A673 (cell line): ENCODE data around the gene BPHL. TPM values are rescaled to one million over a fixed set of nuclear protein-coding genes. Genes with fewer than 3 reads are reported as not detected.

Experiments used
- BruUV-seq: library from RNA; stranded (reverse); fragments of 400-500 nt; replicated peaks from 2 replicates; lab custom pipeline; 2021; lab: Mats Ljungman, UMichigan
- CTCF ChIA-PET: fragments of 300-600 bp; sonication (Branson Sonifier 250); formaldehyde crosslinking; loops from one replicate; lab custom pipeline; 2022; ENCODE audit warnings: antibody characterized with exemption; lab: Charles Lee
- POLR2A ChIA-PET: fragments of 300-600 bp; sonication (Branson Sonifier 250); formaldehyde crosslinking; loops from one replicate; lab custom pipeline; 2022; ENCODE audit warnings: antibody characterized with exemption; ENCODE audit not compliant: low non-redundant PET; lab: Charles Lee
- DNase-seq: peaks from one replicate; pipeline ENCODE4 v3.0.0-alpha.2; 2015; ENCODE audit warnings: low spot score
- H3K27ac ChIP-seq: fragments of 200-600 bp; sonication (generic); 2 replicates; pipeline ENCODE4 v1.5.1; 2016; ENCODE audit warnings: mixed run types, low read depth, mild to moderate bottlenecking, mixed read lengths, antibody characterized with exemption, low read length; ENCODE audit not compliant: poor library complexity, severe bottlenecking
- H3K27me3 ChIP-seq: fragments of 200-600 bp; sonication (generic); replicated peaks from 2 replicates; pipeline ENCODE4 v1.6.1; 2017; ENCODE audit warnings: mixed run types, low read depth, mild to moderate bottlenecking, mixed read lengths, antibody characterized with exemption, low read length; ENCODE audit not compliant: insufficient read depth, poor library complexity
- H3K36me3 ChIP-seq: fragments of 200-600 bp; sonication (generic); 2 replicates; pipeline ENCODE4 v1.6.1; 2016; ENCODE audit warnings: mixed run types, mild to moderate bottlenecking, mixed read lengths, antibody characterized with exemption, low read length; ENCODE audit not compliant: insufficient read depth, poor library complexity, severe bottlenecking
- H3K4me1 ChIP-seq: fragments of 200-600 bp; sonication (generic); 2 replicates; pipeline ENCODE4 v1.6.1; 2017; ENCODE audit warnings: mixed run types, mild to moderate bottlenecking, mixed read lengths, antibody characterized with exemption, low read length; ENCODE audit not compliant: insufficient read depth, poor library complexity, severe bottlenecking
- H3K4me3 ChIP-seq: fragments of 200-600 bp; sonication (generic); 2 replicates; pipeline ENCODE4 v1.5.1; 2016; ENCODE audit warnings: low read depth, mixed run types, mild to moderate bottlenecking, mixed read lengths, low read length; ENCODE audit not compliant: poor library complexity, severe bottlenecking
- H3K9me3 ChIP-seq: fragments of 200-600 bp; sonication (generic); 2 replicates; pipeline ENCODE4 v1.6.1; 2016; ENCODE audit warnings: mixed run types, low read depth, mild to moderate bottlenecking, mixed read lengths, antibody characterized with exemption, low read length; ENCODE audit not compliant: poor library complexity, severe bottlenecking
- CTCF ChIP-seq: fragments of 300-800, 200-600 bp; sonication (generic); conservative IDR thresholded peaks from 2 replicates; pipeline ENCODE4 v1.5.1; 2017; ENCODE audit warnings: low read depth, mild to moderate bottlenecking, antibody characterized with exemption, low read length, moderate library complexity, mixed read lengths
- EZH2 ChIP-seq: fragments of 200-600 bp; sonication (generic); IDR thresholded peaks from 2 replicates; pipeline ENCODE4 v1.6.1; 2017; ENCODE audit warnings: borderline replicate concordance, low read depth, mild to moderate bottlenecking, mixed read lengths, antibody characterized with exemption, low read length; ENCODE audit not compliant: poor library complexity, severe bottlenecking
- intact Hi-C: fragments of 100-400 bp; cut with micrococcal nuclease; formaldehyde crosslinking; loops from one replicate; pipeline ENCODE4 v1.10.0; 2022; ENCODE audit not compliant: unreplicated experiment
- total RNA-seq: library from RNA; stranded (reverse); gene quantifications from 2 replicates; pipeline ENCODE4 v1.2.3, GENCODE V29; 2021

BPHL gene
- total RNA-seq, 1 experiment from 2014 or later = 30.8 TPM

- intact Hi-C loops = no loop called here
- no TSS peak for BruUV-seq
- no peak for DNase-seq
- ChIA-PET POLR2A (no interaction called here), CTCF (no interaction called here)
- Histone ChIP-seq H3K4me3 (no peak overlapping the region), H3K4me1 (peaks cover 5% of the 10 kb centered on the region), H3K27me3 (no peaks in the 10 kb centered on the region), H3K9me3 (no peaks in the 10 kb centered on the region), H3K27ac (no peak overlapping the region), H3K36me3 (peaks cover 13% of the 10 kb centered on the region)
- TF ChIP-seq CTCF = no peak
- no peak for TF ChIP-seq EZH2
Measured at GRCh38 chr6:3143158-3143557, 24.6 kb downstream of the BPHL start.

- no TSS peak for BruUV-seq
- POLR2A ChIA-PET = no interaction called here
- no peak overlapping the region for H3K27ac ChIP-seq
- peaks cover 9% of the 10 kb centered on the region for H3K36me3 ChIP-seq
- CTCF ChIA-PET = no interaction called here
- DNase-seq = no peak
- H3K27me3 ChIP-seq = no peaks in the 10 kb centered on the region
- intact Hi-C loops = no loop called here
- no peaks in the 10 kb centered on the region for H3K9me3 ChIP-seq
- no peak overlapping the region for H3K4me3 ChIP-seq
- no peak for TF ChIP-seq EZH2
- TF ChIP-seq CTCF = no peak
- H3K4me1 ChIP-seq = no peaks in the 10 kb centered on the region
Measured at GRCh38 chr6:3144571-3144970, 26.1 kb downstream of the BPHL start.

DNA sequence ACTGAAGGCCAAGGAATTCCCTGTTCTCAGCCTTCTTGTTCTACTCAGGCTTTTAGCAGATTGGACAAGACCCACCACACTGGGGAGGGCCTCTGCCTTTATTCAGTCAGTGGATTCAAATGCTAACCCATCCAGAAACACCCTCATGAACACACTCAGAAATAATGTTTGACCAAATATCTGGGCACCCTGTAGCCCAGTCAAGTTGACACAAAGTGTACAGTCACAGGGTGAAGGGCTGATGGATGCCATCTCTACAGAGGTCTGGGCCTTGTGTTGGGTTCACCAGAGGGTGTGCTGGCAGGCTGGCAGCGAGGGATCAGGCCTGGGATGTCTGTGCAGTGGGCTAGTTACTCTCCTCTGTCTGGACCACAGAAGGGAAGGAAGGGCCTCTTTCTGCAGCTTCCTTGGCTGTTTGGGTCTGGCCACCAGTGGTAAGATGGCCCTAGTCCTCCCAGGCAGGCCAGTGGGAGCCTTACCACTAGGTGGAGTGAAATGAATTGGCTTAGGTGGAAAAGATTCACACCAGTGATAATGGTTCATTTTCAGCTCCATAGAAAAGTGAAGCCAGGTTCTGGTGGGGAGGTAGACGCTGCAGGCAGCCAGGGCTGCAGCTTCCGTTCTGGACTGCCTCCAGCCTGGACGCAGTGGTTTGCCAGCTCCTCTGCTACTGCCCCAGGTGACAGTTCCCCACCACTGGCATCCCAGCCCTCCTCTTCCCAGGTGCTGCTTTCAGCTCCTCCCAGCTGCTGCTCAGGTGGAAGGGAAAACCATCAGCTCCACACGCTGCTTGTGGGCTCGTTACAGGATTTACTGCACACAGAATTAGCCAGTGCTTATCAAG, 29.6 kb downstream of the BPHL start:
- intact Hi-C loops = no loop called here
- no peaks in the 10 kb centered on the region for H3K9me3 ChIP-seq
- H3K4me3 ChIP-seq = no peak overlapping the region
- ChIA-PET POLR2A (no interaction called here), CTCF (no interaction called here)
- BruUV-seq = no TSS peak
- no peak overlapping the region for H3K27ac ChIP-seq
- H3K27me3 ChIP-seq = no peaks in the 10 kb centered on the region
- peaks cover 2% of the 10 kb centered on the region for H3K4me1 ChIP-seq
- no peak for DNase-seq
- peaks cover 12% of the 10 kb centered on the region for H3K36me3 ChIP-seq
- peak; percentile 30; the same call in 1 of the 2 replicates for TF ChIP-seq CTCF
- no peak for TF ChIP-seq EZH2
